GM12878 (cell line): Measurements from ENCODE around the gene CAV1. TPM values are rescaled to one million over a fixed set of nuclear protein-coding genes. Genes with fewer than 3 reads are reported as not detected.

Source experiments
- ATAC-seq: fragments of 200-7000 bp; cut with Tn5 transposase; 3 replicates; pipeline ENCODE4 v1.9.1; 2020; ENCODE audit warnings: mild to moderate bottlenecking, moderate library complexity
- BruUV-seq: library from RNA; stranded (reverse); fragments of 400-500 nt; replicated peaks from 2 replicates; lab custom pipeline; 2021; lab: Mats Ljungman, UMichigan
- CTCF ChIA-PET: fragments of 300-600 bp; sonication (Branson Sonifier 250); formaldehyde crosslinking; extraction: SDS; loops from one replicate; lab custom pipeline; 2021; ENCODE audit warnings: inconsistent platforms; lab: Yijun Ruan, JAX
- POLR2A ChIA-PET: fragments of 350-600 bp; formaldehyde crosslinking; extraction: SDS; loops from one replicate; lab custom pipeline; 2021; ENCODE audit warnings: inconsistent platforms; lab: Charles Lee
- RAD21 ChIA-PET: fragments of 300-600 bp; sonication (Branson Sonifier 250); formaldehyde crosslinking; loops from one replicate; lab custom pipeline; 2023; ENCODE audit warnings: antibody characterized with exemption; ENCODE audit not compliant: unreplicated experiment; lab: Charles Lee
- SMC1A ChIA-PET: fragments of 300-600 bp; sonication (Branson Sonifier 250); formaldehyde crosslinking; loops from one replicate; lab custom pipeline; 2023; ENCODE audit not compliant: unreplicated experiment, uncharacterized antibody; lab: Charles Lee
- DNase-seq: peaks from one replicate; pipeline ENCODE4 v3.0.0-alpha.2; 2011; ENCODE audit warnings: low read depth, low spot score
- FAIRE-seq: peaks from 3 replicates; lab custom pipeline; 2011; peaks lifted over from hg19 to GRCh38; lab: Jason Lieb, UNC
- H2AFZ ChIP-seq: 2 replicates; pipeline ENCODE4 v1.6.0; 2011; ENCODE audit warnings: low read depth, low read length, control low read depth; ENCODE audit not compliant: control insufficient read depth
- H3K27ac ChIP-seq: 2 replicates; pipeline ENCODE4 v1.5.1; 2011; ENCODE audit warnings: control low read depth; ENCODE audit not compliant: control insufficient read depth, insufficient read depth
- H3K27me3 ChIP-seq, 2 experiments: replicated peaks in 1 of 2; 2 replicates each; pipeline versions ENCODE4 v1.6.0 to v1.6.1; 2011; ENCODE audit warnings: low read length in 1 of 2; ENCODE audit not compliant: control insufficient read depth in 2 of 2, insufficient read depth in 2 of 2
- H3K36me3 ChIP-seq, 2 experiments: 2 replicates each; pipeline ENCODE4 v1.5.1; 2011; ENCODE audit warnings: low read length in 1 of 2; ENCODE audit not compliant: control insufficient read depth in 2 of 2, insufficient read depth in 2 of 2
- H3K4me1 ChIP-seq: 2 replicates; pipeline ENCODE4 v1.6.1; 2011; ENCODE audit warnings: mild to moderate bottlenecking, low read length, moderate library complexity, mixed read lengths; ENCODE audit not compliant: control insufficient read depth, insufficient read depth
- H3K4me2 ChIP-seq: 2 replicates; pipeline ENCODE4 v1.6.0; 2011; ENCODE audit warnings: control low read depth; ENCODE audit not compliant: control insufficient read depth, insufficient read depth
- H3K4me3 ChIP-seq: fragments of 200-600 bp; sonication (generic); 2 replicates; pipeline ENCODE4 v1.5.1; 2016
- H3K79me2 ChIP-seq: 2 replicates; pipeline ENCODE4 v1.6.0; 2011; ENCODE audit warnings: low read length; ENCODE audit not compliant: control insufficient read depth, insufficient read depth
- H3K9ac ChIP-seq: 2 replicates; pipeline ENCODE4 v1.8.0; 2011; ENCODE audit warnings: low read length, control low read depth, mixed read lengths; ENCODE audit not compliant: control insufficient read depth, insufficient read depth
- H3K9me3 ChIP-seq: replicated peaks from 3 replicates; pipeline ENCODE4 v1.5.1; 2011; ENCODE audit warnings: mild to moderate bottlenecking, low read length; ENCODE audit not compliant: control insufficient read depth, insufficient read depth
- H4K20me1 ChIP-seq: 2 replicates; pipeline ENCODE4 v1.6.0; 2011; ENCODE audit not compliant: control insufficient read depth, insufficient read depth
- BACH1 ChIP-seq: fragments of 450-650 bp; IDR thresholded peaks from 2 replicates; pipeline ENCODE4 v1.6.1; 2017; ENCODE audit warnings: mild to moderate bottlenecking, borderline replicate concordance
- BCL11A ChIP-seq: IDR thresholded peaks from 2 replicates; pipeline ENCODE4 v1.6.1; 2011; ENCODE audit warnings: low read depth, low read length
- BCL3 ChIP-seq: IDR thresholded peaks from 2 replicates; pipeline ENCODE4 v1.6.1; 2011; ENCODE audit warnings: borderline replicate concordance, low read depth, mild to moderate bottlenecking, moderate library complexity, low read length; ENCODE audit not compliant: insufficient read depth, poor library complexity, severe bottlenecking
- BMI1 ChIP-seq: fragments of 450-650 bp; IDR thresholded peaks from 2 replicates; pipeline ENCODE4 v1.6.1; 2016; ENCODE audit warnings: mild to moderate bottlenecking, moderate library complexity, borderline replicate concordance
- CBX5 ChIP-seq: sonication (generic); IDR thresholded peaks from 2 replicates; pipeline ENCODE4 v1.6.1; 2016; ENCODE audit warnings: low read depth, moderate library complexity, mild to moderate bottlenecking, inconsistent platforms
- CEBPZ ChIP-seq: fragments of 150-350 bp; IDR thresholded peaks from 2 replicates; pipeline ENCODE4 v1.6.1; 2016; ENCODE audit warnings: low read depth, low read length
- KDM1A ChIP-seq: fragments of 200-600 bp; sonication (generic); IDR thresholded peaks from 2 replicates; pipeline ENCODE4 v1.6.1; 2016; ENCODE audit warnings: borderline replicate concordance
- MTA3 ChIP-seq: IDR thresholded peaks from 2 replicates; pipeline ENCODE4 v1.6.1; 2012; ENCODE audit warnings: low read length, inconsistent platforms, borderline replicate concordance
- NFIC ChIP-seq: IDR thresholded peaks from 2 replicates; pipeline ENCODE4 v1.6.1; 2012; ENCODE audit warnings: low read depth, mild to moderate bottlenecking, inconsistent platforms, low read length, moderate library complexity
- RB1 ChIP-seq: fragments of 450-650 bp; formaldehyde crosslinking; IDR thresholded peaks from 2 replicates; pipeline ENCODE4 v1.6.1; 2017; ENCODE audit warnings: mild to moderate bottlenecking, borderline replicate concordance
- TBL1XR1 ChIP-seq: IDR thresholded peaks from 2 replicates; pipeline ENCODE4 v1.6.1; 2012; ENCODE audit warnings: low read depth, low read length, improper control_type of control experiment
- WGBS: methylation state at CpG from one replicate; pipeline ENCODE4 v1.1.6; 2016; ENCODE audit warnings: low lambda C conversion rate; ENCODE audit not compliant: insufficient replicate concordance, insufficient coverage; ENCODE audit errors: missing lambda C conversion rate; 5-methylcytosine and 5-hydroxymethylcytosine counted together
- in situ Hi-C: fragments of 300-500 bp; cut with MboI; formaldehyde crosslinking; loops from 9 replicates; pipeline ENCODE4 v1.14.3; 2018; ENCODE audit warnings: mixed read lengths
- intact Hi-C: fragments of 100-400 bp; cut with micrococcal nuclease; formaldehyde crosslinking; loops from one replicate; pipeline ENCODE4 v1.14.2; 2022; ENCODE audit not compliant: unreplicated experiment
- polyA plus RNA-seq, 11 experiments: library from polyadenylated mRNA; depleted of rRNA in 4 of 11; unstranded in 6 of 11; stranded (reverse) in 5 of 11; fragments of >200 nt; fragmentation: Nextera tagmentation in 4 of 11; fragmentation: Illumina TruSeq in 1 of 11; extraction: Ambion mirVana in 4 of 11; extraction: Trizol in 1 of 11; gene quantifications; 1 replicate in 1 of 11; 2 replicates in 10 of 11; pipeline versions ENCODE4 v1.2.1 to v1.2.3, GENCODE V29; 2011 to 2016; ENCODE audit warnings: inconsistent platforms in 2 of 11, missing spikeins in 2 of 11, low read depth in 1 of 11
- total RNA-seq, 4 experiments: library from RNA; depleted of rRNA in 3 of 4; stranded (reverse); fragments of >200 nt in 3 of 4; fragmentation: Illumina TruSeq in 1 of 4; extraction: Trizol in 1 of 4; gene quantifications; 2 replicates each; pipeline versions ENCODE4 v1.2.1 to v1.2.3, GENCODE V29; 2013 to 2021
- TF ChIP-seq, protein P1 (sequence below): IDR thresholded peaks from 2 replicates; pipeline ENCODE4 v1.6.1; 2012; ENCODE audit warnings: mild to moderate bottlenecking, low read depth, low read length
- TF ChIP-seq, protein P2 (sequence below): fragments of 450-650 bp; formaldehyde crosslinking; IDR thresholded peaks from 2 replicates; pipeline ENCODE4 v1.4.0; 2020; ENCODE audit warnings: mild to moderate bottlenecking, moderate library complexity

The CAV1 gene
- total and polyA plus RNA-seq, 10 of the 15 experiments (the other 5 are each of a cell fraction or from before 2014, with no cell fraction given): 0.45 to 26.5 (median 2.0) TPM

- ChIA-PET RAD21 (no interaction called here), SMC1A (interaction anchor here (1.1 to 1.4 kb wide), 3 partner anchors 22 to 40 kb away, joined by 3 to 6 read pairs (median 3); no protein-coding TSS in a partner anchor), POLR2A (no interaction called here), CTCF (no interaction called here)
- Histone ChIP-seq H3K27me3 (no peaks in the 10 kb centered on the region), H3K4me2 (no peak overlapping the region), H3K79me2 (no peaks in the 10 kb centered on the region), H3K27ac (no peak overlapping the region), H3K36me3 (no peaks in the 10 kb centered on the region), H3K4me1 (peaks cover 9% of the 10 kb centered on the region; the same call in 1 of the 2 replicates), H3K4me3 (no peak overlapping the region), H3K9ac (no peak overlapping the region), H4K20me1 (no peaks in the 10 kb centered on the region), H3K9me3 (no peaks in the 10 kb centered on the region), H2AFZ (no peak overlapping the region)
- WGBS: 29% methylated on average over 3 of the region's 3 CpGs
- FAIRE-seq: no peak
- no TSS peak for BruUV-seq
- in situ Hi-C loops (no loop called here), intact Hi-C loops (no loop called here)
- DNase-seq: no peak
- peak; percentile 43 for ATAC-seq
- TF ChIP-seq MTA3 (no peak), CBX5 (no peak), TBL1XR1 (no peak), KDM1A (no peak), BMI1 (no peak), NFIC (no peak), BCL3 (no peak), RB1 (no peak), CEBPZ (no peak), BACH1 (no peak), BCL11A (no peak)
- TF ChIP-seq, protein P1, sequence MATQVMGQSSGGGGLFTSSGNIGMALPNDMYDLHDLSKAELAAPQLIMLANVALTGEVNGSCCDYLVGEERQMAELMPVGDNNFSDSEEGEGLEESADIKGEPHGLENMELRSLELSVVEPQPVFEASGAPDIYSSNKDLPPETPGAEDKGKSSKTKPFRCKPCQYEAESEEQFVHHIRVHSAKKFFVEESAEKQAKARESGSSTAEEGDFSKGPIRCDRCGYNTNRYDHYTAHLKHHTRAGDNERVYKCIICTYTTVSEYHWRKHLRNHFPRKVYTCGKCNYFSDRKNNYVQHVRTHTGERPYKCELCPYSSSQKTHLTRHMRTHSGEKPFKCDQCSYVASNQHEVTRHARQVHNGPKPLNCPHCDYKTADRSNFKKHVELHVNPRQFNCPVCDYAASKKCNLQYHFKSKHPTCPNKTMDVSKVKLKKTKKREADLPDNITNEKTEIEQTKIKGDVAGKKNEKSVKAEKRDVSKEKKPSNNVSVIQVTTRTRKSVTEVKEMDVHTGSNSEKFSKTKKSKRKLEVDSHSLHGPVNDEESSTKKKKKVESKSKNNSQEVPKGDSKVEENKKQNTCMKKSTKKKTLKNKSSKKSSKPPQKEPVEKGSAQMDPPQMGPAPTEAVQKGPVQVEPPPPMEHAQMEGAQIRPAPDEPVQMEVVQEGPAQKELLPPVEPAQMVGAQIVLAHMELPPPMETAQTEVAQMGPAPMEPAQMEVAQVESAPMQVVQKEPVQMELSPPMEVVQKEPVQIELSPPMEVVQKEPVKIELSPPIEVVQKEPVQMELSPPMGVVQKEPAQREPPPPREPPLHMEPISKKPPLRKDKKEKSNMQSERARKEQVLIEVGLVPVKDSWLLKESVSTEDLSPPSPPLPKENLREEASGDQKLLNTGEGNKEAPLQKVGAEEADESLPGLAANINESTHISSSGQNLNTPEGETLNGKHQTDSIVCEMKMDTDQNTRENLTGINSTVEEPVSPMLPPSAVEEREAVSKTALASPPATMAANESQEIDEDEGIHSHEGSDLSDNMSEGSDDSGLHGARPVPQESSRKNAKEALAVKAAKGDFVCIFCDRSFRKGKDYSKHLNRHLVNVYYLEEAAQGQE: no peak
- TF ChIP-seq, protein P2, sequence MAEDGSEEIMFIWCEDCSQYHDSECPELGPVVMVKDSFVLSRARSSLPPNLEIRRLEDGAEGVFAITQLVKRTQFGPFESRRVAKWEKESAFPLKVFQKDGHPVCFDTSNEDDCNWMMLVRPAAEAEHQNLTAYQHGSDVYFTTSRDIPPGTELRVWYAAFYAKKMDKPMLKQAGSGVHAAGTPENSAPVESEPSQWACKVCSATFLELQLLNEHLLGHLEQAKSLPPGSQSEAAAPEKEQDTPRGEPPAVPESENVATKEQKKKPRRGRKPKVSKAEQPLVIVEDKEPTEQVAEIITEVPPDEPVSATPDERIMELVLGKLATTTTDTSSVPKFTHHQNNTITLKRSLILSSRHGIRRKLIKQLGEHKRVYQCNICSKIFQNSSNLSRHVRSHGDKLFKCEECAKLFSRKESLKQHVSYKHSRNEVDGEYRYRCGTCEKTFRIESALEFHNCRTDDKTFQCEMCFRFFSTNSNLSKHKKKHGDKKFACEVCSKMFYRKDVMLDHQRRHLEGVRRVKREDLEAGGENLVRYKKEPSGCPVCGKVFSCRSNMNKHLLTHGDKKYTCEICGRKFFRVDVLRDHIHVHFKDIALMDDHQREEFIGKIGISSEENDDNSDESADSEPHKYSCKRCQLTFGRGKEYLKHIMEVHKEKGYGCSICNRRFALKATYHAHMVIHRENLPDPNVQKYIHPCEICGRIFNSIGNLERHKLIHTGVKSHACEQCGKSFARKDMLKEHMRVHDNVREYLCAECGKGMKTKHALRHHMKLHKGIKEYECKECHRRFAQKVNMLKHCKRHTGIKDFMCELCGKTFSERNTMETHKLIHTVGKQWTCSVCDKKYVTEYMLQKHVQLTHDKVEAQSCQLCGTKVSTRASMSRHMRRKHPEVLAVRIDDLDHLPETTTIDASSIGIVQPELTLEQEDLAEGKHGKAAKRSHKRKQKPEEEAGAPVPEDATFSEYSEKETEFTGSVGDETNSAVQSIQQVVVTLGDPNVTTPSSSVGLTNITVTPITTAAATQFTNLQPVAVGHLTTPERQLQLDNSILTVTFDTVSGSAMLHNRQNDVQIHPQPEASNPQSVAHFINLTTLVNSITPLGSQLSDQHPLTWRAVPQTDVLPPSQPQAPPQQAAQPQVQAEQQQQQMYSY (CRISPR knock-in tag): no peak
Observed at GRCh38 chr7:116569737-116570136, 44.9 kb downstream of the CAV1 start.
